GM19023 (cell line): ENCODE measurements around the gene LPXN.
A peak's percentile ranks its signal among the peaks of the same experiment; 100 is the strongest.

ENCODE experiments used
- ATAC-seq: cut with Tn5 transposase; IDR thresholded peaks from one replicate; pipeline ENCODE4 v1.9.1; 2021; ENCODE audit warnings: mild to moderate bottlenecking, moderate library complexity; ENCODE audit not compliant: unreplicated experiment

Gene LPXN

DNA sequence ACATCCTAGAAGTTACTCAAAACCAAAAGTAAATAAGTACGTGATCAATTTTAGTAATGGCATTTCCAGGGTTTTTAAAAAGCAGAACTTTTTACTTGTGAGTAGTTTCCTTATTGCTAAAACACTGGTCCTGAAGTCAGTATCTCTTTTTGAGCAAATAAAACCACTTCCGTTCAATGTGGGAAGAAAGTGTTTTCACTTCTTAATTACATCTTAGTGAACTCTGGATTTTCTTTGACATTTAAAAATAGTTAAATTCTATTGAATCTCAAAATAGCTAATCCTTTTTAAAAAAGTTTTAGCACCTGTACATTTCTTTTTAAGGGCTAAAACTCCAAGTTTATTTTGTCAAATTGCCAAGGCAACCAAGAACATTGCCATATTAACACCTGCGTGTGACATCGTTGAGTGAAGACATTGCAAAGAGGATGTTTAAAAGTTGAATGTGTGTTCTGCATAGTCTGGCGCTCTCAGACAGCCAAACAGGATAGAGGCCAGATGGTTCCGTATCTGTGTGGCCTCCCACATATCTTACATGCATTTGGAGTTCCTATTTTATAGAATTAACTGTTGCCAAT lies 50.5 kb downstream of the LPXN start:
- peak; percentile 75 for ATAC-seq

DNA sequence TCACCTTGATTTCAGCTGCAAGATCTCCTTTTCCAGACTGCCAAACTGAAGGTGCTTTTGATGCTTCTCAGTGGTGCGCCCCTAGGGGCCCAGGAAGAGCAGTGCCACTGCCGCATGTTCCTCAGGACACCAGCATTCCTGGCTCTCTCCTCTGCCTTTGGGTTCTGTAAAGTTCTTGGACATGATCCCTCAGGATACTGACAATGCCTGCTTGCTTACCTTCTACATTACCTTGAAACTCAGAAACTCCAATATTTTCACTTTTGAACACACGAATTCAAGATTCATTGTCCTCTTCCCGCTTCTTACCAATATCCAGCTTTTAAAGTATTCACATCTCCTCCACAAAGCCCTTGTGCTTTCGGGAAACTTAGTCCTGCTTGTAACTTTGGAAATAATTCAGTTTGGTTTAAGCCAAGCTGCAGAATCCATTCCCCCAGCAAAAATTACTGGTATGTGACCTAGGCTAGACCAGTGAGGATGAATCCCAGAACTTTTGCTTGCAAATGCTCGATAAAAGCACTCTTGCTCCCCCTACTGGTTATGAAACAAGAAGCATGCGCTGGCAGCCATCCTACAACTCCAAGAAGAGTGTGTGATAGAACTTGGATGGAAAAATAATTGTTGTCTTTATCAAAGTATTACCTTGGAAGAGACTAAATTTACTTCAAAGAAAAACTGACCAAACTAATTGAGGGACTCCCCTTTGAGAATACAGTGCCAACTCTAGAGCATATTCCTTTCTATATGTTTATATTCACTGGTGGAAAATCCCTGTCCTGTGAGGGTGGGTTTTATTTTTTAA lies 51.2 kb downstream of the LPXN start:
- peak; percentile 58 for ATAC-seq

DNA sequence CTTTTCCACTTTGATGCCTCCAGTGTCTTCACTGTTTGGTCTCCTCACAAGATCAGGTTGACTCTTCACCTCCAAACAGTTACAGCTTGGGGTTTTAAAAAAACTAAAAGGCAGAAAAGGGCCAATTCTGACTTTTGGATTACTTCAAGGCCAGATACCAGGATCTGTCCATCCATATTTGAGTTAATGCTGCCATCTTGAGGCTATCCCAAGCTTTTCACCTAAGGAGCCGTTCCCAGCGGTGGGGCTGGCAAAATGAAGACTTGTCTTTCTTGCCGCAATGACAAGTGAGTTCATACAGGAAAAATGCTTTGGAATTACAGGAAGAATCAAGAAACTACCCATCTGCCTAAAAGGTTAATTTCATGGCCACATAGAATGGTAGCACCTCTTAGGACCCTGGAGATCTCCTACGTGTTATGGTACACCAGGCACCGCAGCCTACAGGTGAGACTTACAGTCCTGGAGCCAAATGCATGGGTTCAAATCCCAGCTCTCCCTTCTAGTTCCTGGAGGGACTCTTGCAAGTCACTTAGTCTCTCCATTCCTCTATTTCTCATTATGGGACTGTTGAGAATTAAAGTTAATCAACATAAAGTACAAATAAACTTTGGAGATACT lies 61.8 kb downstream of the LPXN start:
- ATAC-seq = no peak

DNA sequence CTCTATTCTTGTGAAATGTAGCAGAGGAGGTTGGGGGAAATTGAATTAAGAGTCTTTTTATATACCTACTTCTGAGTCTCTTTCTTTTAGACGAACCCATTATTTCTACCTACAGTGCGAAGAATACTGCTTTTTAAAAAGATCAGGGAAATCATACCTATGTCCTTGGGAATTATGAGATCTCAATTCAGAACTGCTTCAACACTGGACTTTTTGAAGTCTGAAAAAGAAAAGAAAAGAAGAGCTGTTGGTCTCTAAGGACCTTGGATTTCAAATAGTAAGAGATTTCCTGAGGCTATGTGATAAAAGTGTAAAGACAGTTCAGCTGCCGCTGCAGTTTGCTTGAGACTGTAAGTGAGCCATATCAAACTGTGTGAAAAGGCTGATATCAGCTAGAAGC lies 64.0 kb downstream of the LPXN start:
- no peak for ATAC-seq

DNA sequence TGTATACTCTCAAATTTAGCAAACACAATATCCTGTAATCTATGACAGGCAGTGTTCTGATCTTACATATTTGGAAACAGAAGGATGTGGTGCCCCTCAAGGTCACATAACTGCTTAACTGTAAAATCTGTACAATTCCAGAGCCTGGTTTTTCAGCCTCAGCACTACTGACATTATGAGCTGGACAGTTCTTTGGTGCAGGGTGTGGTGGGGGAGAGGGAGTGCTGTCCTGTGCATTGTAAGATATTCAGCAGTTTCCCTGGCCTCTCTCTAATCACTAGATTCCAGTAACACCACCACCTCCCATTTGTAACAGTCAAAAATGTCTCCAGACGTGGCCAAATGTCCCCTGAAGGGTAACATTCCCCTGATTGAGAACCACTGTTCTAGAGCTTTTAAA lies 65.9 kb downstream of the LPXN start:
- ATAC-seq = no peak

DNA sequence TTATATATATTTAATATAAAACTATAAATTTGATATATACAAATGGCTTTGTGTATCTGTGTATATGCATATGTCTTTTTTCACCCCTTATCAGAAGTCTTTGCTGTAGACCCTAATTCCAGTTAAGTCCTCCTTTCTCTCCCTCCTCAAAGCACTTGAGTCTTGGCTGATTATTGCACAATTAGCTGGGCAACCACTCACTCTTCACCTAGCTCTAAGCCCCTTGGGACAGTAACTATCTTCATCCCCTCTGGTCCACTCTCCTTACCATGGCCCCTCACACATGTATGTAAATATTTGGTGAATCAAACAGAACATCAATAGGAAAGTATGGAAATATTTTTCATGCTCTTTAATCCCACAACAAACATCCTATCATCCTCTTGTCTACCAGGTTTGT lies 66.8 kb downstream of the LPXN start:
- ATAC-seq = no peak

DNA sequence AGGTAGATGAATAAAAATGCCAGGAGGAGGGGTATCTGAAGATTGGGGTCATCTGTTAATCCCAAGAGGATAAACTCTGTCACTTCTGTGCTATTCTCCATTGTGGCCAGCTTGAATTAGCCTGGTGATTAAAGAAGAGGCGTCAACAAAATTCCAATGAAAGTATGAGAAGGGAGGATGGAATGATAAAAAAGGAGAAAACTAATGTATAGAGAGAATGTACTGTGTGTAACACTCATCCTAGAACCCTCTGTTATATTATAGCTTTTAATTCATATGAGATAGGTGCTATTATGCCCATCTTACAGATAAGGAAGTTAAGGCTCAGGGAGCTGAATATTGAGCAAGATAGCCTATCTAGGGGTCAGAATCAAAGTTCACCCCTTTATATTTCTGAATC lies 67.7 kb downstream of the LPXN start, which contains the start of gene OR5B21:
Gene OR5B21 (minus strand): TSS at position 101 of the 400 bp plus-strand sequence. CDS start 0 bp downstream, at position 101.
- no peak for ATAC-seq

DNA sequence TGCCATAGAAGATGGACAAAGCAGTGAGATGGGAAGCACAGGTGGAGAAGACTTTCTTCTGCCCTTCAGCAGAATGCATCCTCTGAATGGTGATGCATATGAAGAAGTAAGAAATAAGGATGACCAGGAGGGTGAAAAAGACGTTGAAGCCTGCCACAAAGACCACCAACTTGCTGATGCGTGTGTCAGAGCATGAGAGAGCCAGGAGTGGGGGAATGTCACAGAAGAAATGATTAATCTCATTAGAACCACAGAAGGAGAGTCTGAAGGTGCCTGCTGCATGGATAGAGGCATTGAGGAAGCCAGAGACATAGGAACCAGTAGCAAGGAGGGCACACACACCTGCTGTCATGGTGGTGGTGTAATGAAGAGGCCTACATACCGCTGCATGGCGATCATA lies 68.3 kb downstream of the LPXN start:
- ATAC-seq = no peak

DNA sequence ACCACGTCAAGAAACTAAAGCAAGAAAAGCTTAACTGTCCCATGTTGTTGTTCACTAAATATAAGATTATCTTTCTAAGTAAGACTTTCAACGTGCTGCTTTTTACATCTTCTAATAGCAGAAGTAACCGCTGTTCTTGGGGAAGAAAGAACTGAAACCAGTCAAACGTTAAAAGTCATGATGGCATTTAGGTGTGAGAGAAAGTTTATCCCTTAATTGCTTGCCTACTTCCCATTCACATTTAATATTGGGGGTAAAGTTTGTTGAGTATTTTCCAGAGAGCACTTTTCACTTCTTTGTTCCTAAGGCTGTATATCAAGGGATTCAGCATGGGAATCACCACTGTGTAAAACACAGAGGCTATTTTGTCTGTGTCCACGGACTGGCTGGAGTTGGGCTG lies 68.7 kb downstream of the LPXN start:
- ATAC-seq = no peak

DNA sequence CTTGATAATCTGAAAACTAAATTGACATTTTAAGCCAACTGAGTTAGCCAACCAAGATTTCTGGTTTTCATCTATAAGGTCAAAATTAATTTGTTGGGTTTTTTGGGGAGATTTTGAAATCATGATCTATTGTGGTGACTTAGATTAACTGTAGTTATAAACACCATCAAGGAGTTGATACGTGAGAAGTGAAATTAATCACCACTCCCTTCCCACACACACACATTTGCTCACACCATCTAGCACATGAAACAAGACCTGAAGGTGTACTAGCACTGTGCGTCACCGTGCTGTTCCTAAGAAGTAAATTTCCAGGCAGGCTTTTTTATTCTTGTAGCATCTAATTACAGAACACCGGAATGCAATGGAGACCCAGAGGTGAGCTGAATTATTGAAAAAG lies 69.8 kb downstream of the LPXN start:
- ATAC-seq = no peak

DNA sequence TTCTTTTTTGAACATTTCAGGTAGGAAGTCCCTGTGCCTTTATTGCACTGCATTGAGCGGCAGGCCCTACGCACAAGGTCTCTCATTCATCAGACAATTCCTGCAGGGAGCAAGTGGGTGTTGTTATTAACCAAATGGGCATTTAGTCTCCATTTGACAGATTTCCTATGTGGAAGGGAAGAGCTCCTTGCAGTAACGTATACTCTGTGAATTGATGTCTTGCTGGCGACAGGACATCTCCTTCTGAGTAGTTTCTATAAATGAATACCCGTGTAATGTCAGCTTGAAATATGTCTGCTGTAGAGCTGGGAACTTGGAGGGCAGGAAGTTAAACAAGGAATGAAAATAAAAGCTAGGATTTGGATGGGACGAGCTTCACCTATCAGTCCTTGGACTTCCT lies 71.4 kb downstream of the LPXN start:
- no peak for ATAC-seq

DNA sequence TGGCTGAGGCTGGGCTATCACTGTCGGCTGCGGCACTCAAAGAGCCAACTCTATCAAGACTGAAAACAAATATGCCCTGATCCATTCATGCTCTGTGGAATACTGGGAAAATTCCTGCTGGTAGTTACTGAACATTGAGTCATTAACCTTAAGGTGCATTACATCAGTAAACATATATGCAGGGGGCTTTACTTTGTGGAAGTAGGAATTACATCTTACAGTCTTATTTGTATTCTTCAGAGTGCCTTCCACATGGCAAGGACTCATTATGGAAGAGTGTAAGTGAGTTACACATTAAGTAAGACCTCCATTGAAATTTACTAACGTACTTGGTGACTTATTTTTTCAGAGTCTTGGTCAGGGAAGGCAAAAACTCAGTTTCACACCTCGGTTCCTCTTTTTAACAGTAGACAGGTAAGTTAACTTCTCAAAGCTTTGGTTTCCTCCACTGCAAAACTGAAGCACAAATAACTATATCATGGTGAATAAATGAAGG lies 72.2 kb downstream of the LPXN start:
- peak; percentile 86 for ATAC-seq

DNA sequence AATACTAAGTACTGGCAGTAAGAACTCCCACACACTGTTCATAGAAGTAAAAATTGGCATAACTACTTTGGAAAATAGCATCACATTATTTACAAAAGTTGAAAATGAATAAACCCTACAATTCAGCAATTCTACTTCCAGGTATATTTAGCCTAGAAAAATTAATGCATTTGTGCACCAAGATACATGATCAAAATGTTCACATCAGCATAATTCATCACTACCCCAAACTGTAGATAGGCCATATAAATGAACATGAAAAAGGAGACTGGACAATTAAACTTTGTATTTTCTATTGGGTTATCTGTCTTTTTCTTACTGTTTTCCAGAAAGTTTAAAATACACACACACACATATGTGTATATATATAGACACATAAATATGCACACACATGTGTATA lies 73.7 kb downstream of the LPXN start:
- no peak for ATAC-seq

DNA sequence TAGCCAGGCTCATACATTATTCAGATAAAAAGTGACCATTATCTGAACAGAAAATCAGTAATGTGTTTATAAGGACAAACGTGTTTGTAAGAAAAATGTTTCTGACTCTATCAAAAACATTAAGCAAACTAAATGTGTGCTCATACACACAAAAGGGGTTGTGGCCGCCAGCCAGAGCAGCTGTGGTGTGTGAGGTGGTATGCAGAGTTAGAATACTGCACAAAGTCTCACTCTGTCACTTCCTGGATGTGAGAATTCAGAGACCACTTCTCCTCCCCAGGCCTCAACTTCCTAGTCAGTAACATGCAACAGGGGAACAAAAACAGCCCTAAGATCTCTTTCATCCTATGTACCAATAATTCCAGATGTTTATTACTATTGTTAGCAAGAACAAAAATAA lies 77.2 kb downstream of the LPXN start:
- no peak for ATAC-seq

DNA sequence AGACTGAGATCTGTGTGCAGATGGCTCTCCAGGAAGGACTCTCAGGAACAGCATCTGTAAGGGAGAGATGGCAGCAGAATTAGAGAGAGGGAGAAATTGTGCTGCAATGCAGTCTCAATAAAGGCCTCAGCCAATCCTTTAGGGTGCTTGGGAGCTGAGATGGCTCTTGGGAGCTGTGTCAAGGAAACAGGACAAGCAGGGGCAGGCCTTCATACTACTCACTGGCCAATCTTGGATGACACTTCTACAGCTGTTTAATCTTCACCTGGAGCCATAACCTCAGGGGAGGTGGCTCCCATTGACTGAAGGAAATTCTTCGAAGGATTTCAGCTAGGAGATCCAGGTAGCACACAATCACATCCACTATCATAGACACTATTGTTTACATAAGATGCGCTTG lies 77.7 kb downstream of the LPXN start:
- no peak for ATAC-seq

DNA sequence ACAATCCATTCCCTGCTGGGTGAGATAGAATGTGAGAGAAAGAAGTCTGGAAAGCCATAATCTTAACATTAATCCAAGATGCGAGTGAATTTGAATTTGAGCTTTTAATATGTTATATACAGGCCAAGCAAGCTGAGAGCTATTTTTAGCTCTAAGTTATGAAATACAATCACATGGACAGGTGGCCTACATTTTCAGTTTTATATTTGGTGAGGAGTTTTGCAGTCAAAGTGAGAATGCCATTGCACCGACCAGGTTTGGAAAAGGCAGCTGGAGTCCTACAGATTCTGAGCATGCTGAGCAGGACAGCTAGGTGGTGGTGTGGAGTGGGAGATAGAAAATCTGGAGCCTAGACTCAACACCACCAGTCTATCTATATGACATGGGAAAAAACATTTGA lies 79.8 kb downstream of the LPXN start:
- ATAC-seq = no peak

DNA sequence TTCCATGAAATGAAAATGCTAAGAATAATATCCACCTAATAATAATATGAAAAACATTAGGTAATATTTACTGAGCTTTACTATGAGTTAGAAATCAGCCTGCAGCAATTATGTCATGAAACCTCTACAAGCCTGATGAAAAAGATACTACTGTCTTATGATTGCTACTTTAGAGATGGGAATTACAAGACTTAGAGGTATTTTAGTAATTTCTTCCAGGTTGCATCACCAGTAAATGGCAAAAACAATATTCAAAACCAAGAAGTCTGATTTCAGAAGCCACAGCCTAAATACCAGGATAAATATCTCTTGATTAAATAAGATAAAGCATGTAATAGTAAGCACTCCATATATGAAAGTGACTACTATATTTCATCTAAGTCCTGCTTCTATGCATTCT lies 81.6 kb downstream of the LPXN start:
- no peak for ATAC-seq

DNA sequence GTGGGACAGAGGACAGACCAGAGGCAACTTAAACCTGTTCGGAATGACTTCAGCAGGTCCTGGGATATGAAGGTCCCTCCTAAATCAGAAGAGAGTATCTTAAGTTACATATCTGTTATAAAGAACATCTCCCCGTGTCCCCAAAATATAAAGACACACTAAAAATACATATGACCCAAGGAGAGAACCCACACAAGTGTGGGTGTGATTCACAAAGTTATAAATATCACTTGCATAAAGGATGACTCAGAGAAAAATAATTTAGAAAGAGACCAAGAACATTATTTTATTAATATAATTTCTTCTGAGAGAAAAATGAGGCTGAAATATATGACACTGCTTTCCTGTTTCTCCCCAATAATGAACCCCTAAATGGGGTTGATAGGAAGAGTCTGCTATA lies 82.0 kb downstream of the LPXN start:
- no peak for ATAC-seq

DNA sequence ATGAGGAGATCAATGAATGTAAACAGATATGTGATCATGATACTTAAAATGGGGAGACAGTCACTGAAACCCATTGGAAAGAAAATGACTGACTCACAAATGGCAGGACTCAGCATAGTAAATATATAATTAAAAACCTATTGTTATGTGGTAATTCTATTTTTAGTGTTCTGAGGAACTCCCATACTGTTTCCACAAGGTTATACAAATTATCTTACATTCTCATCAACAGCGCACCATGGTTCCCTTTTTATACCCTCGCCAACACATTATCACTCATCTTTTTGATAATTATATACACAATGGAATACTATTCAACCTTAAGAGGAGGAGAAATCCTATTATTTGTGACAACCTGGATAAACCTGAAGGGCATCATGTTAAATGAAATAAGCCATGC lies 84.8 kb downstream of the LPXN start:
- ATAC-seq = no peak

DNA sequence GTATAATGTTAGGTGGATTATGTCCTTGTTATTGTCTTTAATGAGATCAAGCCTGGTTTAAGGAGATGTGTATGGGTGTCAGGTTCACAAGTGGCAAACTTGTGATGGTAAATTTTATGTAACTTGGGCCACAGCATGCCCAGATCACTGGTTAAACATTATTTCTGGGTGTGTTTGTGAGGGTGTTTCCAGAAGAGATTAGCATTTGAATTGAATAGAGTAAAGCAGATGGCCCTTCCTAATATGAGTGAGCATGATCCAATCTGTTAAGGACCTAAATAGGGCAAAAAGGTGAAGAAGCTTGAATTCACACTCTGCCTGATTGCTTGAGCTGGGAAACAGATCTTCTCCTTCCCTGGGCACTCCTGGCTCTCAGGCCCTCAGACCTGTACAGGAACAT lies 88.5 kb downstream of the LPXN start:
- ATAC-seq = no peak

DNA sequence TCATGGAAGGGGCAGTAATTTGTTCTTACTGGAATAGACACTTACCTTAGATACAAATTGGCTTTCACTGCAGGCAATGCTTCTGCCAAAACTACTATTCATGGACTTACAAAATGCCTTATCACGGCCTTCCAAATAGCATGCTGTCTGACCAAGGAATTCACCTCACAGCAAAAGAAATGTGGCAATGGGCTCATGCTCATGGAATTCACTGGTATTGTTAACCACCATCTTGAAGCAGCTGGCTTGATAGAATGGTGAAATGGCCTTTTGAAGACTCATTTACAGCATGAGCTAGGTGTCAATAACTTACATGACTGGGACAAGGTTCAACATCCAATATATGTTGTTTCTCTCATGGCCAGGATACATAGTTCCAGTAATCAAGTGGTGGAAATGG lies 89.7 kb downstream of the LPXN start:
- ATAC-seq = no peak
